Adrenal gland (tissue), 5 donors: ENCODE results near the gene TOX2.

Experiments
- CTCF ChIP-seq, 6 experiments: fragments of 450-650 bp in 4 of 6; fragments of 200-600 bp in 2 of 6; sonication (generic) in 1 of 6; IDR thresholded peaks; 1 replicate in 5 of 6; 2 replicates in 1 of 6; pipeline versions ENCODE4 v1.5.1 to v1.8.0; 2016 to 2021; ENCODE audit warnings: antibody characterized with exemption in 6 of 6, mild to moderate bottlenecking in 2 of 6, moderate library complexity in 1 of 6
- POLR2A ChIP-seq, 2 donors: fragments of 450-650 bp; IDR thresholded peaks; one replicate each; pipeline ENCODE4 v1.6.1; 2017; ENCODE audit warnings: antibody characterized with exemption in 2 of 2, mild to moderate bottlenecking in 2 of 2, moderate library complexity in 1 of 2
- donor health status: DM: no; HTN: no; CAD: no.

DNA sequence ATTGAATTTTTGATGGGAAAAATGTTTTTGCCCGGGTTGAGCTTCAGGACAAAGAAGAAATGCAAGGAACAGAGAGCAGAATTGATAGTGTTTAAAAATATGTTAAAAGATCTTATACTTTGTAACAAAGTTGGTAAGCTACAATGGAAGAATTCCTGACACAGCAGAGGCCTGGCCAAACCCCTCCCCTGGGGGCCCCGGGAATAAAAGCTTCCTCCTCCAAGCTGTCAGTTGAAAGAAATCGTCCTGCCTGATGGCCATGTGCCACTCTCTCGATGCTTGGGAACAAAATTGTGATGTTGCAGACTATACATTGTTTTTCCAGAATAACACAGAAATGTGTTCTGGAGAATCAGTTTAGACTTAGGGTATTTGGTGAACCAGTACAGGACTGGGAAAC, 14.2 kb upstream of the TOX2 start:
- no peak for TF ChIP-seq CTCF (IDR thresholded peaks at IDR 0.05)
- no peak for TF ChIP-seq POLR2A (IDR thresholded peaks at IDR 0.05)
